ENCODE data around the gene FAM163B. TPM values are rescaled to one million over a fixed set of nuclear protein-coding genes. Genes with fewer than 3 reads are reported as not detected.

The FAM163B gene
- total and polyA plus RNA-seq, 9 of the 15 experiments (the other 6 are each of a cell fraction or from before 2014, with no cell fraction given), result not detected

DNA sequence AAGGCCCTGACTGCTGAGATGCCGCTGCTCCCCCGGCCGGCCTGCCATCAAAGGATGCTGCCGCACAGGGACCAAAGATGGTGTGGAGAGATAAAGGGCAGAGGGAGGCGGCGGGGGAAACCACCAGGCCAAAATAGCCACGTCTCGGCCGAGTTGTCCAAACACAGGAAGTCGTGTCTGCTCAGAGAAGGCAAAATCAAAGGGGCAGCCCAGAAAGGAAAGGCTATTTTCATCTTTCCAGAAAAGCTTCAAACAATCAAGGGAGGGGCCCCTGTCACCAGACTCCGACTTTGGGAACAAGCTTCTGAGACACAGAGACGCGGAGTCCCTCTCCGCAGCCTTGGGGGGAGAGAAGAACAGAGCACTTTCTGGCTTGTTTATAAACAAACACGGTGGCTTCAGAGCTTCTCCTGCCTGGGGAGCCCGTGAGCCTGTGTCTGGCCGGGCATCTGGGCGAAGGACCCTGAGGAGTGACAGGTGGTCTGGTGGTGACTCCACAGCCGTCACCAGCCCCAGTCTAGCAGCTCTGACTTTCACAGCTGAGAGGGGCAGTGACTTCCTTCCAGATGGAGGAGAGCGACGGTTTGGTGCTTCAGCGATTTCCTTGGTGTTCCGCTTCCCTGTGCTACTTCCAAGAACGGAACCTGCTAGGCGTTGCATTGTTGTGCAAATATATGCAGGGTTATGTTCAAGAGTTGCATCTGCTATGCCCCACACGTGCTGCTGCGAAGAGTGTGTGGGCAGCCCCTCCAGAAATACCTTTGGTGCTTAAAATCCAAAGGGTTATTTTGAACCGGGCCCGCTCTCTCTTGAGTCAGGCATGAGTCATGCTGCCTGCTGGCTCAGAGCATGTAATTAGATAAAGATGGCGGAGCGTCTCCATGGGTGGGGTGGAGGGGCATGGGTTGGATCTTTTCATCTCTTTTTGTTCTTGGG lies 50.7 kb downstream of the FAM163B start (continued):
- TF ChIP-seq LCOR (CRISPR knock-in tag; IDR thresholded peaks at IDR 0.05) (no peak), ZNF277 (CRISPR knock-in tag; IDR thresholded peaks at IDR 0.05; ENCODE audit: borderline replicate concordance) (no peak), CTBP1 (IDR thresholded peaks at IDR 0.05; ENCODE audit: borderline replicate concordance) (peak; percentile 76; the same call in 1 of the 2 replicates), EP400 (IDR thresholded peaks at IDR 0.05) (no peak), SPI1 (IDR thresholded peaks at IDR 0.05; ENCODE audit: borderline replicate concordance, low read depth, low read length) (0 out of 2 replicates have a peak, but pooled peaks have one; percentile 30), ZNF589 (CRISPR knock-in tag; IDR thresholded peaks at IDR 0.05; ENCODE audit: low read depth) (0 out of 2 replicates have a peak, but pooled peaks have one; percentile 54), SMARCC2 (IDR thresholded peaks at IDR 0.05; ENCODE audit: low read depth) (0 out of 2 replicates have a peak, but pooled peaks have one; percentile 30), ZNF766 (CRISPR knock-in tag; conservative IDR thresholded peaks at IDR 0.05) (0 out of 2 replicates have a peak, but pooled peaks have one; percentile 27), ARID1B (IDR thresholded peaks at IDR 0.05) (peak; percentile 63), YY1 (IDR thresholded peaks at IDR 0.05; ENCODE audit: borderline replicate concordance in 1 of 3, control insufficient read depth in 1 of 3, extremely low read depth in 1 of 3, insufficient read depth in 3 of 3, insufficient read length in 1 of 3, insufficient replicate concordance in 2 of 3, low read depth in 1 of 3, low read length in 2 of 3) (peak in 2 of 3 experiments; percentile 68 to 87), JUN (IDR thresholded peaks at IDR 0.05; ENCODE audit: borderline replicate concordance, low read depth, low read length) (peak; percentile 81), JUN (CRISPR knock-in tag; IDR thresholded peaks at IDR 0.05; ENCODE audit: borderline replicate concordance) (no peak), SMAD1 (IDR thresholded peaks at IDR 0.05; ENCODE audit: low read depth, low read length, partially characterized antibody) (no peak), E2F3 (CRISPR knock-in tag; IDR thresholded peaks at IDR 0.05) (no peak), MED1 (CRISPR knock-in tag; IDR thresholded peaks at IDR 0.05; ENCODE audit: borderline replicate concordance) (no peak), ZNF699 (CRISPR knock-in tag; IDR thresholded peaks at IDR 0.05; ENCODE audit: insufficient replicate concordance) (no peak), ERF (CRISPR knock-in tag; IDR thresholded peaks at IDR 0.05) (no peak), ILF3 (IDR thresholded peaks at IDR 0.05; ENCODE audit: borderline replicate concordance) (no peak)
- TF ChIP-seq, protein P1, sequence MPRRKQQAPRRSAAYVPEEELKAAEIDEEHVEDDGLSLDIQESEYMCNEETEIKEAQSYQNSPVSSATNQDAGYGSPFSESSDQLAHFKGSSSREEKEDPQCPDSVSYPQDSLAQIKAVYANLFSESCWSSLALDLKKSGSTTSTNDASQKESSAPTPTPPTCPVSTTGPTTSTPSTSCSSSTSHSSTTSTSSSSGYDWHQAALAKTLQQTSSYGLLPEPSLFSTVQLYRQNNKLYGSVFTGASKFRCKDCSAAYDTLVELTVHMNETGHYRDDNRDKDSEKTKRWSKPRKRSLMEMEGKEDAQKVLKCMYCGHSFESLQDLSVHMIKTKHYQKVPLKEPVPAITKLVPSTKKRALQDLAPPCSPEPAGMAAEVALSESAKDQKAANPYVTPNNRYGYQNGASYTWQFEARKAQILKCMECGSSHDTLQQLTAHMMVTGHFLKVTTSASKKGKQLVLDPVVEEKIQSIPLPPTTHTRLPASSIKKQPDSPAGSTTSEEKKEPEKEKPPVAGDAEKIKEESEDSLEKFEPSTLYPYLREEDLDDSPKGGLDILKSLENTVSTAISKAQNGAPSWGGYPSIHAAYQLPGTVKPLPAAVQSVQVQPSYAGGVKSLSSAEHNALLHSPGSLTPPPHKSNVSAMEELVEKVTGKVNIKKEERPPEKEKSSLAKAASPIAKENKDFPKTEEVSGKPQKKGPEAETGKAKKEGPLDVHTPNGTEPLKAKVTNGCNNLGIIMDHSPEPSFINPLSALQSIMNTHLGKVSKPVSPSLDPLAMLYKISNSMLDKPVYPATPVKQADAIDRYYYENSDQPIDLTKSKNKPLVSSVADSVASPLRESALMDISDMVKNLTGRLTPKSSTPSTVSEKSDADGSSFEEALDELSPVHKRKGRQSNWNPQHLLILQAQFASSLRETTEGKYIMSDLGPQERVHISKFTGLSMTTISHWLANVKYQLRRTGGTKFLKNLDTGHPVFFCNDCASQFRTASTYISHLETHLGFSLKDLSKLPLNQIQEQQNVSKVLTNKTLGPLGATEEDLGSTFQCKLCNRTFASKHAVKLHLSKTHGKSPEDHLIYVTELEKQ (CRISPR knock-in tag; IDR thresholded peaks at IDR 0.05), result no peak
- TF ChIP-seq, protein P2, sequence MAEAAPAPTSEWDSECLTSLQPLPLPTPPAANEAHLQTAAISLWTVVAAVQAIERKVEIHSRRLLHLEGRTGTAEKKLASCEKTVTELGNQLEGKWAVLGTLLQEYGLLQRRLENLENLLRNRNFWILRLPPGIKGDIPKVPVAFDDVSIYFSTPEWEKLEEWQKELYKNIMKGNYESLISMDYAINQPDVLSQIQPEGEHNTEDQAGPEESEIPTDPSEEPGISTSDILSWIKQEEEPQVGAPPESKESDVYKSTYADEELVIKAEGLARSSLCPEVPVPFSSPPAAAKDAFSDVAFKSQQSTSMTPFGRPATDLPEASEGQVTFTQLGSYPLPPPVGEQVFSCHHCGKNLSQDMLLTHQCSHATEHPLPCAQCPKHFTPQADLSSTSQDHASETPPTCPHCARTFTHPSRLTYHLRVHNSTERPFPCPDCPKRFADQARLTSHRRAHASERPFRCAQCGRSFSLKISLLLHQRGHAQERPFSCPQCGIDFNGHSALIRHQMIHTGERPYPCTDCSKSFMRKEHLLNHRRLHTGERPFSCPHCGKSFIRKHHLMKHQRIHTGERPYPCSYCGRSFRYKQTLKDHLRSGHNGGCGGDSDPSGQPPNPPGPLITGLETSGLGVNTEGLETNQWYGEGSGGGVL (CRISPR knock-in tag; IDR thresholded peaks at IDR 0.05), result no peak

All from K562 (cell line).